Neural crest cell (in vitro differentiated cells): ENCODE measurements around the gene THTPA. TPM values are rescaled to one million over a fixed set of nuclear protein-coding genes. Genes with fewer than 3 reads are reported as not detected.
A peak's percentile ranks its signal among the peaks of the same experiment; 100 is the strongest.

Experiments
- DNase-seq: peaks from one replicate; pipeline ENCODE4 v3.0.0; 2021; ENCODE audit warnings: low read depth, mixed read lengths, low spot score
- H3K27ac Mint-ChIP-seq: one replicate; pipeline ENCODE4 v1.8.0; 2021; ENCODE audit warnings: mild to moderate bottlenecking, mixed read lengths; ENCODE audit not compliant: unreplicated experiment
- H3K27me3 Mint-ChIP-seq: 2 replicates; pipeline ENCODE4 v1.8.0; 2021; ENCODE audit warnings: low read depth, mild to moderate bottlenecking, mixed read lengths
- H3K36me3 Mint-ChIP-seq: 2 replicates; pipeline ENCODE4 v1.8.0; 2021; ENCODE audit warnings: low read depth, mild to moderate bottlenecking, mixed read lengths
- H3K4me1 Mint-ChIP-seq: 2 replicates; pipeline ENCODE4 v1.8.0; 2021; ENCODE audit warnings: mixed read lengths
- H3K4me3 Mint-ChIP-seq: one replicate; pipeline ENCODE4 v1.8.0; 2021; ENCODE audit warnings: mild to moderate bottlenecking, mixed read lengths
- H3K9me3 Mint-ChIP-seq: 2 replicates; pipeline ENCODE4 v1.8.0; 2021; ENCODE audit warnings: mixed read lengths
- CTCF ChIP-seq: fragments of 200-600 bp; sonication (generic); conservative IDR thresholded peaks from 2 replicates; pipeline ENCODE4 v1.5.0; 2021; ENCODE audit warnings: antibody characterized with exemption, mild to moderate bottlenecking
- total RNA-seq: library from RNA; stranded (reverse); gene quantifications from 2 replicates; pipeline ENCODE4 v1.2.1, GENCODE V29; 2021

Gene THTPA
- total RNA-seq, 1 donor from 2014 or later: 19.4 TPM

GRCh38 chr14:23561873-23562821 lies 6.1 kb downstream of the THTPA start:
- Mint-ChIP-seq H3K27ac (no peak overlapping the region), H3K36me3 (no peaks in the 10 kb centered on the region)
- TF ChIP-seq CTCF: no peak

GRCh38 chr14:23562822-23563472 lies 6.9 kb downstream of the THTPA start:
- Mint-ChIP-seq H3K4me1 (peaks cover 27% of the 10 kb centered on the region), H3K27me3 (peaks cover 6% of the 10 kb centered on the region), H3K4me3 (peak overlapping the region; percentile 60), H3K36me3 (no peaks in the 10 kb centered on the region), H3K9me3 (no peaks in the 10 kb centered on the region), H3K27ac (no peak overlapping the region)
- TF ChIP-seq CTCF: peak; percentile 87
- DNase-seq: peak; percentile 73

More at GRCh38 chr14:23561873-23562821, 6.1 kb downstream of the THTPA start:
- peaks cover 25% of the 10 kb centered on the region for H3K4me1 Mint-ChIP-seq
- peaks cover 4% of the 10 kb centered on the region for H3K27me3 Mint-ChIP-seq
- H3K4me3 Mint-ChIP-seq: peak overlapping the region; percentile 60
- no peaks in the 10 kb centered on the region for H3K9me3 Mint-ChIP-seq
- DNase-seq: no peak

- Mint-ChIP-seq H3K9me3 (no peaks in the 10 kb centered on the region), H3K27ac (no peak overlapping the region), H3K4me3 (peak overlapping the region; percentile 68), H3K36me3 (no peaks in the 10 kb centered on the region), H3K27me3 (peaks cover 10% of the 10 kb centered on the region), H3K4me1 (peaks cover 28% of the 10 kb centered on the region)
- DNase-seq: no peak
- TF ChIP-seq CTCF: no peak
Measured at GRCh38 chr14:23563473-23564180, 7.6 kb downstream of the THTPA start.

GRCh38 chr14:23564181-23564812 lies 8.2 kb downstream of the THTPA start:
- H3K4me3 Mint-ChIP-seq: peak overlapping the region; percentile 76
- no peak for DNase-seq
- H3K4me1 Mint-ChIP-seq: peaks cover 35% of the 10 kb centered on the region
- H3K27ac Mint-ChIP-seq: no peak overlapping the region
- TF ChIP-seq CTCF: no peak
- no peaks in the 10 kb centered on the region for H3K36me3 Mint-ChIP-seq
- H3K9me3 Mint-ChIP-seq: no peaks in the 10 kb centered on the region
- peaks cover 16% of the 10 kb centered on the region for H3K27me3 Mint-ChIP-seq

- no peaks in the 10 kb centered on the region for H3K36me3 Mint-ChIP-seq
- no peak overlapping the region for H3K27ac Mint-ChIP-seq
- no peak for DNase-seq
- peaks cover 19% of the 10 kb centered on the region for H3K27me3 Mint-ChIP-seq
- TF ChIP-seq CTCF: no peak
- H3K4me1 Mint-ChIP-seq: peaks cover 34% of the 10 kb centered on the region
- peak overlapping the region; percentile 76 for H3K4me3 Mint-ChIP-seq
- H3K9me3 Mint-ChIP-seq: no peaks in the 10 kb centered on the region
Measured at GRCh38 chr14:23564876-23565275, 8.8 kb downstream of the THTPA start.
